BLaER1 (cell line): Measurements from ENCODE around the gene RAPGEF1.

Source experiments
- H3K27ac ChIP-seq: shearing (Covaris generic); formaldehyde crosslinking; 2 replicates; pipeline ENCODE4 v1.8.1; 2022
- H3K27me3 ChIP-seq: shearing (Covaris generic); formaldehyde crosslinking; 2 replicates; pipeline ENCODE4 v1.8.1; 2022
- H3K36me3 ChIP-seq: shearing (Covaris generic); formaldehyde crosslinking; 2 replicates; pipeline ENCODE4 v1.8.1; 2022
- H3K4me1 ChIP-seq: shearing (Covaris generic); formaldehyde crosslinking; 2 replicates; pipeline ENCODE4 v1.8.1; 2022
- H3K4me2 ChIP-seq: shearing (Covaris generic); formaldehyde crosslinking; 2 replicates; pipeline ENCODE4 v1.8.1; 2022
- H3K4me3 ChIP-seq: shearing (Covaris generic); formaldehyde crosslinking; 2 replicates; pipeline ENCODE4 v1.8.1; 2022
- H3K9ac ChIP-seq: shearing (Covaris generic); formaldehyde crosslinking; 2 replicates; pipeline ENCODE4 v1.8.1; 2022
- H3K9me3 ChIP-seq: shearing (Covaris generic); formaldehyde crosslinking; 2 replicates; pipeline ENCODE4 v1.8.1; 2022
- H4K20me1 ChIP-seq: shearing (Covaris generic); formaldehyde crosslinking; 2 replicates; pipeline ENCODE4 v1.8.1; 2022
- Cebpa-rat ChIP-seq: shearing (Covaris generic); IDR thresholded peaks from 2 replicates; pipeline ENCODE4 v1.8.1; 2022

The RAPGEF1 gene

DNA sequence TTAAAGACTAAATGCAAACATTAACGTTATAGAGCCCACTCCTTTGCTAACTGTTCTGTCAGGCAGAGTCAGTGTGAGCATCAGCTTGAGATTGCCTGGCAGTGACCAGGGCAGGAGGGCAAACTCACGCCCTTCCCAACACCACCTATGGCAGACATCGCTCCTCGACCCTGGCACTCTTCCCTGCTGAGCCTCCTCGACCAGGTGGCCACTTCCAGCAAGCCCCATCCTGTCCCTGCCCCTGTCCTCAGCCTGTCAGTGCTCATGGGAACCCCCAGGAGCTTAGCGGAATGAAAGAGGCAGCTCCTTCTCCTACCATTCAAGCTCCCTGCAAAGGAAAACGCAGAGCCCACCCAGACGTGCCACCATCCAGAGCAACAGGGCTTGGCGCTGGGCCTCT is 152.5 kb downstream of the RAPGEF1 start:
- Histone ChIP-seq H3K36me3 (peaks cover 67% of the 10 kb centered on the region), H3K9ac (no peak overlapping the region), H3K4me1 (peaks cover 89% of the 10 kb centered on the region), H3K4me3 (no peak overlapping the region), H4K20me1 (peaks cover 87% of the 10 kb centered on the region), H3K27ac (no peak overlapping the region), H3K27me3 (no peaks in the 10 kb centered on the region), H3K9me3 (no peaks in the 10 kb centered on the region), H3K4me2 (no peak overlapping the region)
- no peak for TF ChIP-seq Cebpa-rat

DNA sequence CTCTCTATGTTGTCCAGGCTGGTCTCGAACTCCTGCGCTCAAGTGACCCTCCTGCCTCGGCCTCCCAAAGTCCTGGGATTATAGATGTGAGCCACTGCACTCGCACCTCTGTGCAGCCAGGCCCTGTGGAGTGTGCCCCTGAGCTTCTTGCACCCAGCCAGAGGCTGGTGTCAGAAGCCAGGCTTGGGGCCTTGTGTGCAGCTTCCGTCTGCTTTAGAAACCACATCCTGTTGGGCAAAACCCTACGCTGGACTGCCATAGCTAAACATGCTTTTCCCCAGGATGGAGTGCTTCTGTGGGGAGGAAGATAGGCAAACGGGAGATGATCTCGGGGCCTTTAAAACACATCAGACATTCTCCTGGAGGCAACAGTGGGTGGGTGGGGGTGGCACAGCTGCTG is 154.5 kb downstream of the RAPGEF1 start:
- Histone ChIP-seq H3K9ac (peak overlapping the region; percentile 62), H3K27me3 (no peaks in the 10 kb centered on the region)

DNA sequence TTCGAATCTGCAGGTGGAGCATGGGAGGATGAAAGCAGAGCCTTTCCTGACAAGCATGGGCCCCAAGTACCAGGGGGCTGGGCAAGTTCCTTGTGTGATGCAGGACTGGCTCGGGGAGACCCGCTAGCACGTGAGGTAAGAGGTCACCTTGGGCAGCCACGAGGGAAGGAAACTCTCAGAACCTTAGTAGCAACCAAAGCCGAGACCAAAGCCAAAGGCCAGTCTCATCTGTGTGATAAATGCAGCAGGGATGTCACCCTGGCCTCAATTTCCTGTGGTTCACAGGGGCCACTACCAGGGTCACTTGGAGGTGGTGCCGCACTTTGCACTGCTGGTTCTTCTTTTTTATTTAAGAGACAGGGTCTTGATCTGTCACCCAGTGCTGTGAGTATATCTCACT is 155.0 kb downstream of the RAPGEF1 start:
- peak overlapping the region; percentile 57 for H3K4me2 ChIP-seq

More for the DNA sequence above, 154.5 kb downstream of the RAPGEF1 start:
- Histone ChIP-seq H3K4me1 (peaks cover 88% of the 10 kb centered on the region), H3K9me3 (no peaks in the 10 kb centered on the region), H3K4me3 (no peak overlapping the region), H3K4me2 (peak overlapping the region; percentile 57), H3K36me3 (peaks cover 82% of the 10 kb centered on the region), H3K27ac (peak overlapping the region; percentile 56), H4K20me1 (peaks cover 87% of the 10 kb centered on the region)
- no peak for TF ChIP-seq Cebpa-rat

DNA sequence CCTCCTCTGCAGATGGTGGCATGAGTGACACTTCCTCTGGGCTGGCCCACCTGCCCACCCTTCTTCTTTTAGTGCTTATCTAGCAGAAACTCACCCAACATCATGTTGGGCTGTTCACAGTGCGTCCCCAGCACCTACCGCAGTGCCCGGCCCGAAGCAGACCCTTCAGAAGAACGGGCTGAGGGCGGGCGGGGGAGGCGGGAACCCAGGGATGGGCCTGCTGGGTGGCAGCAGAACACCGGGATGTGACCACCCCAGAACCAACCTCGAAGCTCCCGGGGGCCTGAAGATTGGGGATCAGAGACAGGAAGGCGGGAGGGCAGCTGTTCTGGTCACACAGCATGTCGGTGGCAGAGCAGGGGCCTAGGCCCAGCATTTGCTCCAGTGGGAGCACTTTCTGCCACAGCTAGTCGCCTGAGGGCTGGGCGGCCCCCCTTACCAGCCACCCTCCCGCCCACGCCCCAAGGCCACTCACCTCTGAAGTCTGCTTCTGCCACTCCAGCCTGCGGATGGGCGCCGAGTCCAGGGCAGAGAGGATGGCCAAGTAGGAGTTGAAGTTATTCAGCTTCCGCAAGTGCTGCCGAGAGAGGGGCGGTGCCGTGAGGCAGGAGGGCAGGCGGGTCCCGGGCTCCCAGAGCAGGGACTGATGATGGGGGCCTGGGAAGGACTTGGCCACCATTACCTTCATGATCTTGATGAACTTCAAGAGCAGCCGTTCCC is 155.9 kb downstream of the RAPGEF1 start:
- 0 out of 2 replicates have a peak overlapping the region, but pooled peaks have one; percentile 1 for H3K27ac ChIP-seq
- no peak for TF ChIP-seq Cebpa-rat
- H3K4me1 ChIP-seq, result peaks cover 88% of the 10 kb centered on the region
- H3K27me3 ChIP-seq, result no peaks in the 10 kb centered on the region
- no peaks in the 10 kb centered on the region for H3K9me3 ChIP-seq
- H3K4me3 ChIP-seq, result no peak overlapping the region
- peaks cover 87% of the 10 kb centered on the region for H4K20me1 ChIP-seq
- H3K36me3 ChIP-seq, result peaks cover 83% of the 10 kb centered on the region
- H3K9ac ChIP-seq, result no peak overlapping the region
- H3K4me2 ChIP-seq, result peak overlapping the region; percentile 57; the same call in 1 of the 2 replicates

More for the DNA sequence above, 155.0 kb downstream of the RAPGEF1 start:
- Histone ChIP-seq H3K4me3 (no peak overlapping the region), H4K20me1 (peaks cover 87% of the 10 kb centered on the region), H3K9me3 (no peaks in the 10 kb centered on the region), H3K4me1 (peaks cover 88% of the 10 kb centered on the region), H3K27ac (peak overlapping the region; percentile 56; the same call in 1 of the 2 replicates), H3K9ac (no peak overlapping the region), H3K36me3 (peaks cover 85% of the 10 kb centered on the region), H3K27me3 (no peaks in the 10 kb centered on the region)
- no peak for TF ChIP-seq Cebpa-rat

DNA sequence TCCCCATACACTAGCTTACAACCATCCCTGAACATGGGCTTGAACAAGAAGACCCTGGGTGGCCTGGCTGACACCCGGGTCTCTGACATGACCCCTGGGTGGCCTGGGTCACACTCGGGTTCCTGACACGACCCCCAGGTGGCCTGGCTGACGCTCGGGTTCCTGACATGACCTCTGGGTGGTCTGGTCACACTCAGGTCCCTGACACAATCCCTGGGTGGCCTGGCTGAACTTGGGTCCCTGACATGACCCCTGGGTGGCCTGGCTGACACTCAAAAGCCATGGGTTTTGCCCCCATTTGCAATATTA is 156.6 kb downstream of the RAPGEF1 start:
- Histone ChIP-seq H3K27me3 (no peaks in the 10 kb centered on the region), H3K9me3 (no peaks in the 10 kb centered on the region), H3K36me3 (peaks cover 76% of the 10 kb centered on the region), H3K4me2 (no peak overlapping the region), H3K4me3 (no peak overlapping the region), H3K27ac (no peak overlapping the region), H3K4me1 (peaks cover 90% of the 10 kb centered on the region), H4K20me1 (peaks cover 87% of the 10 kb centered on the region), H3K9ac (no peak overlapping the region)
- TF ChIP-seq Cebpa-rat, result no peak

DNA sequence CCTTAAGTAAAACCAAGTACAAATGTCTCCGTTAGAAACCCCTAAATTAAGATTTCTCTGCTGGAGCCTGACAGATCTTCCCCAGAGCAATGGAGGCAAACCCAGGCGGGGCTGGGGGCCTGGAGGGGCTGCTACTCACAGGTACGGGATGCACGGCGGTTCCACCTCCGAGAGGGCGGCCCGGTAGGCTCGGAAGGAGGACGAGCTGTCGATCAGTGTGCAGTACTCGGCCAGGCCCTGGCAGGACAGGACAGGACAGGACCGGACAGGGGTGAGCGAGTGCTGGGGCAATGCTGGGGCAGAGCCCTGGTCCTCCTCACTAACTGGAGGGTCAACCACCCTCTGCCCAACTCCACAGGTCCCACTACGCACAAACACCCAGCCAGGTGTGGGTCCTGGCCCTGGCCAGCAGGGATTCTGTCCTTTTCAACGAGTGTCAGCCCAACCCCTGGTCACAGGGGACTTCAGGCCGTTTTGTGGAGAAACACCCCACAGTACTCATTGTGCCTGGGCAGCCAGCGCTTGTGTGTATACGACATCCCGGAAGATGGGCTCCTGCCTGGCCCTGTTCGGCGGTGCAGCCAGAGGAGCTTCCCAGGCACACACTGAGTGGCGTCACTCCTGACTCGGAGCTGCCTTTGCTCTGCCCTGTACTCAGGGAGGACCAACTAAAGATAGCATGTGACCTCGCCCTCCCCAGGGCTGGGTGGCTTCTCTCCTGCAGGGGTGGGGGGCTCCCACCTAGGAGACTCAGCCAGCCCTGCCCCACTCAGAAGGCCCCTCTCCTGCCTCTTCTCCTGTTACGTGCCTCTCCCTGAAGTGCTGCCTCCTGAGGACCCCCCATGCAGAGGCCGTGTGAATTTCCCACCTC is 157.2 kb downstream of the RAPGEF1 start:
- H3K4me1 ChIP-seq, result peaks cover 90% of the 10 kb centered on the region
- no peaks in the 10 kb centered on the region for H3K9me3 ChIP-seq
- H3K9ac ChIP-seq, result no peak overlapping the region
- no peak for TF ChIP-seq Cebpa-rat
- no peak overlapping the region for H3K4me3 ChIP-seq
- no peaks in the 10 kb centered on the region for H3K27me3 ChIP-seq
- no peak overlapping the region for H3K4me2 ChIP-seq
- H3K36me3 ChIP-seq, result peaks cover 70% of the 10 kb centered on the region
- H4K20me1 ChIP-seq, result peaks cover 87% of the 10 kb centered on the region
- H3K27ac ChIP-seq, result no peak overlapping the region

DNA sequence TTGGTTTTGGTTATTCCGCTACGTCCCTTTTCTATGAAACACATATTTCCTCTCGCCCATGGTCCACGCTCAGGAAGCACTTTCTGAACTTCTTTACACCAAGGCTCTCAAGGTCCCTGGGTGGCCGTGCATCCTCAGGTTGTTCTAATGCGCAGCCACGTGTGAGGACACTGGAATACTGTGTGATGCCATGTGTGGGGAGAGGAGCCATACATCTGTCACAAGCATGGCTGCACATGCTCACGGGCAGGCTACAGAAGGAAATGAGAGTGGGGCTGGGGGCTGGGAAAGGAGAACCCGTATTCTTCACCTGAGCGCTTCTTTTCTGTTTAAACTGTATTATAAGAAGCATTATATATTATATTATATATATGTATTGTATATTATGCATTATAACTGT is 157.8 kb downstream of the RAPGEF1 start:
- Histone ChIP-seq H3K36me3 (peaks cover 69% of the 10 kb centered on the region), H3K4me3 (no peak overlapping the region), H3K4me2 (no peak overlapping the region), H3K9me3 (no peaks in the 10 kb centered on the region), H3K27me3 (no peaks in the 10 kb centered on the region), H3K9ac (no peak overlapping the region), H3K4me1 (peaks cover 90% of the 10 kb centered on the region), H3K27ac (no peak overlapping the region), H4K20me1 (peaks cover 87% of the 10 kb centered on the region)
- TF ChIP-seq Cebpa-rat, result no peak

DNA sequence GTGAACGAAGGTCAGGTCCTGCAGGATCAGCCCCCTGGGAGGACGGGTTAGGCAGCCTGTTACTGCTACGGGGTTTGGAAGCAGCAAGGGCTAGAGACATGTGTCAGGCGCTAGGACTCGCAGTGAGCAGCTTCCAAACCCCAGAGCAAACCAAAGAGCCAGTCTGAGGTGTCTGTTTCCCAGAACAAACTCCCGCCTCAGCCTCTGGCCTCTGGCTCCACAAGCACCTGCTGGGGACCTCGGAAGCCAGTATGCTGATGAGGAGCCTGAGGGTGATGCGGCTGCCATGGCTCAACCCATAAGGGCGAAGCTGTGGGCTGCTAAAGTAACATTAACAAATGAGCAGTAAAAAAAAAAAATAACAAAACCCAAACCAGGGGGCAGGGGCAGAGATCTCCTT is 159.5 kb downstream of the RAPGEF1 start:
- Histone ChIP-seq H3K4me2 (peak overlapping the region; percentile 85), H3K27ac (peak overlapping the region; percentile 74), H3K36me3 (peaks cover 82% of the 10 kb centered on the region), H3K9ac (peak overlapping the region; percentile 52), H3K4me3 (no peak overlapping the region), H3K4me1 (peaks cover 97% of the 10 kb centered on the region), H3K9me3 (no peaks in the 10 kb centered on the region), H3K27me3 (no peaks in the 10 kb centered on the region), H4K20me1 (peaks cover 97% of the 10 kb centered on the region)
- TF ChIP-seq Cebpa-rat, result no peak

DNA sequence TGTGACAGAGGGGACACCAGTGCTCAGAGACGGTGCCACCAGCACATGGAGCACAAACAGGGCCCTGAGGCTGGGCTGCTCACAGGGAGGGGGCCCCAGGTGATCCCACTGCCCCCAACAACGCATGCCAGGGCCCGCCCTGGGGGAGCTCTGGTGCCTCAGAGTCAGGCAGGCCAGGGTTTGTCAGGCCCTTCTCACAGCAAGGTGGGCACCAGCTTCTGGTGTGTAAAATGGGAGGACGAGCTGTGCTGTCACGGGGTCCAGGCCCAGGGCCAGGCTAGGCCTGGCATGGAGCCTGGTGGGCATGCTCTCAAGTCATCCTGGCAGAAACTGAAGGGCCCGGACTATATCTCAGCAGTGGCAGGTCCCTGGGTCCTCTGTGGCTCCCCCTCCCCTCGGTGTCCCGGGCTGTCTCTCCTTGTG is 160.1 kb downstream of the RAPGEF1 start:
- Histone ChIP-seq H3K27ac (peak overlapping the region; percentile 74), H3K4me3 (0 out of 2 replicates have a peak overlapping the region, but pooled peaks have one; percentile 17), H4K20me1 (peaks cover 92% of the 10 kb centered on the region), H3K9me3 (no peaks in the 10 kb centered on the region), H3K36me3 (peaks cover 82% of the 10 kb centered on the region), H3K4me2 (peak overlapping the region; percentile 85), H3K27me3 (no peaks in the 10 kb centered on the region), H3K4me1 (peaks cover 97% of the 10 kb centered on the region), H3K9ac (peak overlapping the region; percentile 52)
- no peak for TF ChIP-seq Cebpa-rat
